Measurements from ENCODE around the gene HSPA13. TPM values are rescaled to one million over a fixed set of nuclear protein-coding genes. Genes with fewer than 3 reads are reported as not detected.
"Not testable (repeated sequence)": the region's sequence is repeated elsewhere in the genome, so short reads cannot be mapped to it uniquely, and the experiment has no call there.

The HSPA13 gene, protein sequence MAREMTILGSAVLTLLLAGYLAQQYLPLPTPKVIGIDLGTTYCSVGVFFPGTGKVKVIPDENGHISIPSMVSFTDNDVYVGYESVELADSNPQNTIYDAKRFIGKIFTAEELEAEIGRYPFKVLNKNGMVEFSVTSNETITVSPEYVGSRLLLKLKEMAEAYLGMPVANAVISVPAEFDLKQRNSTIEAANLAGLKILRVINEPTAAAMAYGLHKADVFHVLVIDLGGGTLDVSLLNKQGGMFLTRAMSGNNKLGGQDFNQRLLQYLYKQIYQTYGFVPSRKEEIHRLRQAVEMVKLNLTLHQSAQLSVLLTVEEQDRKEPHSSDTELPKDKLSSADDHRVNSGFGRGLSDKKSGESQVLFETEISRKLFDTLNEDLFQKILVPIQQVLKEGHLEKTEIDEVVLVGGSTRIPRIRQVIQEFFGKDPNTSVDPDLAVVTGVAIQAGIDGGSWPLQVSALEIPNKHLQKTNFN
- total RNA-seq (2014; rRNA removed; shearing (Covaris generic)): 84.8 and 107 TPM in 2 replicates

DNA sequence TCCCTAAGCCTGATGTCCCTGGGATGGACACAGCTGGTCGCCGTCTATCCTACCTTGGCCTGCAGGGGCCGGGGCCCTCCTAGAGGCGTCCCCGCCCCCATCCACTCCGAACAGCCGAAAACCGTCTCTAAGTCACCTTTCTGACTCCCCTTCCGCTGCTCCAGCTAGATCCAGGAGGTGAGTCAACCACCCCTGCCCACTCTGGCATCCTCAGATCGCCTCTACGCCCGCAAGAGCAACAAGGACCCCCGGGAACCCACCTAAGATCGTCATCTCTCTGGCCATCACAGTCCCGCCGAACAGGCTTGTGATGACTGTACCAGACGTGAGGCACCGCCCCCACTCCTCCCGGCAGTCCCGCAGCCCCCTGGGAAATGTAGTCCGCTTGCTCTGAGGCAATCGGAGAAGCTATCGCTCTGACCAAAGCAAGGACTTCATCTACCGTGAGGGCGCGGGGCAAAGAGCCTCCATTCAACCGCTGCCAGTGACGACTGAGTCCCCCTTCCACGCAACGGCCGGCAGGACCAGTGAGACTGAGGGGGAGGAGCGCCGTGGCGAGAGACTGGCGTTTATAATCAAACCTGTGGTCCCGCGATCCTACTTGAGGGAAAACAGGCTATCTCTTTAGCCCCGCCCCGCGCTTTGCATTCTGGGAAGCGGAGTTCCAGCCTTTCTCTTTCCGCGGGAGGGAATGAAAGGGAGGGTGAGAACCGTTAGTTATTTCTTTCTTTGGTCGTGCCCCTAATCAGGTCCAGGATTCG lies at the start of gene HSPA13:
TSS of gene HSPA13 (minus strand) at position 312 of the 761 bp plus-strand sequence. CDS start at position 285, 27 bp downstream.
- DNase-seq (ENCODE audit: low read depth): peak; percentile 100

DNA sequence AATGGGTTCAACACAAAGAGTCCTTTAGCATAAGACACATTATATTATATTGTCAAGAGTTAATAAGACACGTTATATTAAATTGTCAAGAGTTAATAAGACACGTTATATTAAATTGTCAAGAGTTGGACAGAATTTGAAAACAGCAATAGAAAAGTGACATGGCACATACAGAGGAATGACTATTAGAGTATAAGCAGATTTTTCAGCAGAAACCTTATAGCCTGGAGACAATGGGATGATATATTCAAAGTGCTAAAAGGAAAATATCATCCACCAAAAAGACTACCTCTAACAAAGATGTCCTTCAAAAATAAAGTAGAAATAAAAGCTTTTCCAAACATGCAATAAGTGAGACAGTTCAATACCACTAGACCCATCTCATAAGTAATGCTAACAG lies 36.0 kb upstream of the HSPA13 start:
- DNase-seq (ENCODE audit: low read depth): no peak

DNA sequence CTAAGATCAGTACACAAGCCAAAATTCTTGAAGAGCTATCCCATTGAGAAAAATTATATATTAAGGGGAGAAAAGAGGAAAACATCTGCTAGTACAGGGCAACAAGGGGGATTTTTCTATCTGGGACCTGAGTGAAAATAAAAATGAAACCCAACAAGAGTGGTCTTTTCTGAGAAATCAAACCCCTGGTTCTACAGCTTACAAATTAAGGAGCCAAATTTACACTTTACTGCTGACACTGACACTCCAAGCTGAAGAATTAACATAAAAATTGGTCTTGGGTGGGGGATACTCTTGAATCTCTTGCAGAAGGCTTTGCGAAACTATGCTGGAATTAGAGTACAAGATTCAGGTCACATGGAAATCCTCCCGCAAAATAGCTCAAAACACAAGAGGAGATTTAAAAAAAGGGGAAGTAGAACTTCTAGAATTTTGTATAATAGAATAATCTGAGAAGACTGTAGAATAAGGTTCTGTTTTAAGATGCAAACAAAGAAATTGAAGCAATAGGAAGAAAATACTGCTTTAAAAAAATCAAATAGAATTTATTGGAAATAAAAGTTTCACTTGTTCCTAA lies 32.1 kb upstream of the HSPA13 start:
- no peak for DNase-seq (ENCODE audit: low read depth)

DNA sequence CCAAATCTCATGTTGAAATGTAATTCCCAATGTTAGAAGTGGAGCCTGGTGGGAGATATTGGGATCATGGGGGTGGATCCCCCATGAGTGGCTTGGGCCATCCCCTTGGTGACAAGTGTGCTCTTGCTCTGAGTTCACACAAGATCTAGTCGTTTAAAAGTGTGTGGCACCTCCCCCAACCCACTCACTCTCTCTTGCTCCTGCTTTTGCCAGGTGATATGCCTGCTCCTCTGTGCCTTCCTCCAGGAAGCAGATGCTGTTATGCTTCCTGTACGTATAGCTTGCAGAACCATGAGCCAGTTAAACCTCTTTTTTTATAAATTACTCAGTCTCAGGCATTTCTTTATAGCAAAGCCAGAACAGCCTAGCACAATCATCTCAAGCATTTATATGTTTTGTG lies 23.0 kb upstream of the HSPA13 start:
- DNase-seq (ENCODE audit: low read depth): no peak

DNA sequence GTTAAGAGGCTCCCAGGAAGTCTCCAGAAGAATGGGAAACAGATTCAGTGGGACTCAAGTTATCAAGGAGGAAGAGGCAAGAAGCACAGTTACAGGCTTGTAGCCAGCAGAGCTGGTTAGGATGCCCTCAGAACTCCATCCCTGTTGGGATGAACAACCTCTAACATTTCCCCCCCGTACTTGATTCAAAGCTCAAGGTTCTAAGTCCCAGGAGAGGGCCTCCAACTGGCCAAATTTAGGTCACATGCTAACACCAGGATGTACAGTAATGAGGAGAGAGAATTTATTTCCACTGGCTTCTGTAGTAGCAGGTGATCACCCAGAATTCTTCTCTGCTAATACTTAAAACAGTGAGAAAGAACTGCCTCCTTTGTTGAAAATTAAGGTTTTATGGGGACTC lies 22.3 kb upstream of the HSPA13 start:
- DNase-seq (ENCODE audit: low read depth): no peak

DNA sequence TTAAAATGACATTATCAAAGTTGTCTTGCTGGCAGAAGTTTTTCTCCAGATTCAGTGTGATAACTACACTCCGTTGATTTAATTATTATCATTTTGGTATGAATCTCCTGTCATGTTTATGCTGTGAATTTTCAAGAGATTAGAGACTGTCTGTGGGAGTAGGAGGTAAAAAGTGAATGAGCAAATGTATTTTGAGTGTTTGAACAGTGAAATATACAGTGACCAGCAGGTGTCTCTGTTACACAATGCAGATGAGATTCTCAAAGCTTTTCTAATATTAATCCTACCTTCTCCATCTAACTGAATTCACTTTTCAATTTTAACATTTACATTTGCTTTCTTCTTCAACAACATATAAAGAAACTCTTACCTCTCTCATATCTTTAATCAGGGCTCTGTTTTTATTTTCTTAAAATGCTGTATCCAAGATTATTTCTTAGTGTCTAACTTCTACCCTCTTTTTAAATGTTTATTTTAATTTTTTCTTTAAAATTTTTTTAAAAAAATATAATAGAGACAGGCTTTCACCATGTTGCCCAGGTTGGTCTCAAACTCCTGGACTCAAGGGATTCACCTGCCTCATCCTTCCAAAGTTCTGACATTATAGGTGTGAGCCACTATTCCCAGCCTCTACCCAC lies 20.9 kb upstream of the HSPA13 start:
- peak; percentile 34 for DNase-seq (ENCODE audit: low read depth)

DNA sequence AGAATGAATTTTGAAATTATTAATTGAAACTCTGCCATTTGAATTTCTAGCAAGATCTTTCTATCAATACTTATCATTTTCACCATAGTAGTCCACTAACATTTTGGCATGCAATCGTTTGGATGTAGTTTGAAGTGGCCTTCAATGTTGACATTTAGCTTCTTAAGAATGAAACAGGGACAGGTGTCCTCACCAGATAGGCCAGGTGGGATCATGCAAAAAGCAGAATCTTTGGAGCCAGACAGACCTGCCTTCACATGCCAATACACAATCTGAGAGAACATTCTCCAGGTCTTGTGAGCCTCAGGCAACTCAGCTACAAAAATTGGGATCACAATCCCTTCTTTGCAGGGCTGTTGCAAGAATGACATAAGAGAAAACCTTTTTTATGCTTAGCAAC lies 18.3 kb upstream of the HSPA13 start:
- no peak for DNase-seq (ENCODE audit: low read depth)

DNA sequence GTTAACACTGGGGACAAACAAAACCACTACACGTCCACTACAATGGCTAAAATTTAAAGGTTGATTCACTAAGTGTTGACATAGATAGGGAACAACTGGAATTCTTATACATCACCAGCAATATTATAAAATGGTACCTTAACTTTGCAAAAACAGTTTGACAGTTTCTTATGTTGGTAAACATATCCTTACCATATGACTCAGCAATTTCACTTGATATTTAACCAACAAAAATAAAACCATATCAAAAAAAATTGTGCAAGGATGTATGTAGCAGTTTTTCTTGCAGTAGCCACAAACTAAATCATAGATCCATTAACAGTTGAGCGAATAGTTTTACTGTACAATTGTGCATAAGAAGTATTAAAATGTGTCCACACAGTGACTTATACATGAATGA lies 5.3 kb upstream of the HSPA13 start:
- no peak for DNase-seq (ENCODE audit: low read depth)

DNA sequence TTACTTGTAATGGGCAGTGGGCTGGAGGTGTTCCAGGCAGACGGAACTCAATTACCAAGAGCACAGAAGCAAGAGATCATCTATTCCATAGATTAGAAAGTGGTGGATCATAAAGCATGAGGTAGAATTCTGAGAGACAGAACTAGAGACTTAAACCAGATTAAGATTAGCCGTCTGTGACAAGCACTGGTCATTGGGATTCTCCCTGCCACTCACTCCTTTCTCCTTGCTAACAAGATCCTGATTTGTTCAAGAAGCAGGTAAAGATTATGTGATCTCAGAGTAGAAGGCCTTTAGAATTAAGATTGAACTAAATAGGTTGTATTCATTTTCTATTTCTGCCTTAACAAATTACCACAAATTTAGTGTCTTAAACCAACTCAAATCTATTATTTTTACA lies 1.5 kb upstream of the HSPA13 start:
- no peak for DNase-seq (ENCODE audit: low read depth)

DNA sequence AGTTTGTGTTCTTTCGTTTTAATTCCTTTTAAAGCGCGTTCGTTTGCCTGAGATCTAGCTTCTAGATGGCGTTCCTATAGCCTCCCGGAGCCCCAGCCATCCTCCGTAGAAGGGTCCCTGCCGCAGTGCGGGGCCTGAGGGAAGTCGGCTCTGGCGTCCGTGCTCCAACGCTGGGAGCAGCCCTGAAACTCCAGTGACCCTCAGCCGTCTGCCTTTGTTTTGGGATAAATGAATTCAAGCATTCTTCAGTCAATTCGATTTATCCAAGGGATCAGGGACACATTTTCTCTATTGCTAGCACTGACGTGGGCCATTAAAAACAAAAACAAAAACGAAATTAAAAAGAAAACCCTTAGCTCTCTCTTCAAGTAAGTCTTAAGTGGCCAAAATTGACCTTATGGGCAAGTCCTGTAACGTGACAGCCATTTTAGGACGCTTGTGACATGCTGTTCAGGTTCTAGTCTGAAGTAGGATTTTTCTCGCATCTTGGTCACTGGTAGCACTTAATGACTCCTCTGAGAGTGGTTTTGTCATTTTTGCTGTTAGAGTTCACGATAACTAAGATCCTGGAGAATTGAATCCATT lies 742 bp upstream of the HSPA13 start:
- DNase-seq (ENCODE audit: low read depth): peak; percentile 46

DNA sequence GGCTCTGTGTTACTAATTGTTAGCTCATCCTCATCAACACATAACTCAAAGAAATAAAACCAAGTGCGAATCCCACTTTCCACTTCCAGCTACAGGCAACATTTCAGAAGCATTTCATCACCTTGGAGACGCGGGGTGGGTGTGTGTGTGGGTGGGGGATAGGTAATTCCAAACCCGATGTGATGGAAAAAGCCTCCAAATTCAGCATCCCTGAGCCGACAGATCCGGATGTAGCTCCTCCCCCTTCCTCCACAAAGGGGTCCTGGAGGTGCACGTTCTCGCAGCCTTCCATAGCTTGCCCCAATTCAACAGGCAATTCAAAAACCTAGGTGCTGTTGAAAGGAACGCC lies 486 bp downstream of the HSPA13 start:
- DNase-seq (ENCODE audit: low read depth): peak; percentile 37

DNA sequence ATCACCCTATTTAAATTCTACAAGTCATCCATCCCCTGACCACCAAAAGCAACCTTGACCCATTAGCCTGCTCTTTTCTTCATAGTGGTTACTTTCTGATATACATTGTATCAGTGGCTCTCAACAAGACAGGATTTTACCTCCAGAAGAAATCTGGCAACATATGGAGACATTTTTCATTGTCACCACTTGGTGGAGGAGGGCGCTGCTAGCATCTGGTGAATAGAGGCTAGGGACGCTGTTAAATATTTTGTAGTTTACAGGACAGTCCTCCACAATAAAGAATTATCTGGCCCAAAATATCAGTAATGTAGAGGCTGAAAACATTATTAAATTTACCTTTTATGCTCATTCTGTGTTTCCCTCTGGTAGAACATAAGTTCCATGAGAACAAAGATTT lies 6.1 kb downstream of the HSPA13 start:
- no peak for DNase-seq (ENCODE audit: low read depth)

DNA sequence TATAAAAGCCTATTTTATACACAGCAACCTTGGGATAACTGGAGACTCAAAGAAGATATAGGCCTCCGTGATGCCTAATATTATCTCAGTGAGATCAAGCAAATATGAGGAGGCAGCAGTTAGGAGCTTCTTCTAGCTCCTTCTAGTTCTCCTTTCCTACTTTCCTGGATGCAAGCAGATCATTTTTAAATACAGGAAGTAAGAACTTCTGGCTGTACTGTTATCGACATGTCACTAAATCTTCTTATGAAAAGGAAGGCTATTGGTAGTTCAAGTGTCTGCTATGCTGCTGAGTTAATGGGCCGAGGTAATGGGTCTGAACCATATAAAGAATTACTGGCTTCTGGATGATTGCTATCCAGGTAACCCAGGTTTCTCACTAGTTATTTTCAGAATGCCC lies 15.9 kb downstream of the HSPA13 start:
- DNase-seq (ENCODE audit: low read depth): no peak

DNA sequence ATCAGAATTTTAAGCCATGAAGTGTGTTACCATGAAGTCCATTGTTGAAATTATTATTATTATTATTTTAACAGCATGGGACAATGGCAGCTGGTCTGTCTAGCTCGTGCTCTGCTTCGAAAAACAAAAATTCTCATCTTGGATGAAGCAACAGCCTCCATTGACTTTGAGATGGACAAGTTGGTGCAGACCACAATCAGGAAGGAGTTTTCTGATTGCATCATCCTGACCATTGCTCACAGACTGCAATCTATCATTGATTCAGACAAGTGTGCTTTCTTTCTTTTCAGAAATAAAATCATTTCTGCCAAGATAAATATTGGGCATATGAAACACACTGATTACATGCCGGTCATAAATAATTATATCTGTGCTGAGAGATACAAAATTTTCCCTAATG lies 21.0 kb downstream of the HSPA13 start:
- no peak for DNase-seq (ENCODE audit: low read depth)

DNA sequence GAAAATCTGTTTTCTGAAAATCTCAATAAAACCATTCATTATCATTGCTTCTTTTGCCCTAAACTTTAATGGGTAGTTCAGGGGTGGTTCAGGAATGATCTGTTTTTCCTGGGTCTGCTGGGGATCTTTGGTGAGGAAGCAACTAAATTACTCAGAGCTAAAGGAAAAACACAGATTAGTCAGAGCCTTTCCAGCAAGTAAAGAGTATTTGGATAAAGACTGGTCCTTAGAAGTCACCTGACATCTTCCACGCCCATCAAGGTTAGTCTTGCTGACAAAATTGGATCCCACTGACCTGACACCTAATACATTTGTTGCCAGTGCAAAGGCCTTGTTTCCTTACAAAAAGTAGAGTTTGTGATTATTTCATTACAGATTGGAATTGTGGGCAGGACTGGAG lies 24.2 kb downstream of the HSPA13 start:
- no peak for DNase-seq (ENCODE audit: low read depth)

DNA sequence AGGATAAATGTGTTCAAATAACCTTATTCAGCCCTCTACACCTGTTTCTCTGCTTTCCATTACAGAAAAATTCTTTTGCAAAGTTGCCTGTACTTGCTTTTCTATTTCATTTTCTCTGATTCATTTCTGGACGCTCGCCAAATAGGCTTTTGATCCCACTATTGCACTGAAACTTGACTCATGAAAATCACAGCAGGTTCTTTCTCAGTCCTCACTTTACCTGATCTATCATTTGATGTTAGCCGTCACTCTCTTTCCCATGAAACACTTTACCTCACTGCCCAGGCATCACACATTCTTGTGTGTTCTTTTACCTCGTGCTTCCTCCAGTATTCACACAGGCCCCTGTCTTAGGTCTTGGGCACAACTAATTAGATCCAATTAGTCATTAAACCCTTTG lies 26.2 kb downstream of the HSPA13 start:
- no peak for DNase-seq (ENCODE audit: low read depth)

DNA sequence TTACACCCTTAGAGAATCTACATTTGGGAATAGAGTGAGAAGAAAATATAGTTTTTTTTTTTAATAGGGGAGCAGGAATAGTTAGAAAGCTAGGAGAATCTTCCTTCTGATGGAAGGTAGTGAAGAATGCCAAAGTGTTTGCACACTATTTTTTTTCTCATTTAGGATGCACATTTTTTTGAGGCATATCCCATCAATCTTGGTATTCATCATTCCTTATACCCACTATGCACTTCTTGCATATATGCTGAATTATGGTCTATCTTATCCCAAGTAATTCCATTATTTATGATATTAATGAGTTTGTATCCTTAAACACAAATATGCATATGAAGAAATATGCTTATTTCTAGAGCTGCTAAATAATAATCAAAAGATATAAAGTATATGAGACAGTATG lies 28.4 kb downstream of the HSPA13 start:
- no peak for DNase-seq (ENCODE audit: low read depth)

DNA sequence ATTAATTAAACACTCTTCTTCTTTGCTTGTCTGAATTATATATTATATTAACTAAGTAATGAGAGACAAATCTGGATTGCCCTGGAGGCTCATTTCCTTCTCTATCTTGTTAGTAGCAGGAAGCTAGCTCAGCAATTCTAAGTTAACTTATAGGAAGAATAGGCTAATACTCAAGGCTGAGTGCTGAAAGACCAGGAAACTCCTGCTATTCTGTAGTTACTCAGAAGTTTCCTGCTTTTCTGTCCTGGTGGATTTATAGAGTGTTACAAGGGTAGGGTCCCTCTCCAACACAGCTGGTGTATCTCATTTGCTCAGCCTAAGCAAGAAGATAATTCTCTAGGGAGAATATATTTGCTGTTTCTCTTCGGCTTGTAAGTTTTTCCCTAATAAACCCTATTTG lies 29.2 kb downstream of the HSPA13 start:
- DNase-seq (ENCODE audit: low read depth): no peak

DNA sequence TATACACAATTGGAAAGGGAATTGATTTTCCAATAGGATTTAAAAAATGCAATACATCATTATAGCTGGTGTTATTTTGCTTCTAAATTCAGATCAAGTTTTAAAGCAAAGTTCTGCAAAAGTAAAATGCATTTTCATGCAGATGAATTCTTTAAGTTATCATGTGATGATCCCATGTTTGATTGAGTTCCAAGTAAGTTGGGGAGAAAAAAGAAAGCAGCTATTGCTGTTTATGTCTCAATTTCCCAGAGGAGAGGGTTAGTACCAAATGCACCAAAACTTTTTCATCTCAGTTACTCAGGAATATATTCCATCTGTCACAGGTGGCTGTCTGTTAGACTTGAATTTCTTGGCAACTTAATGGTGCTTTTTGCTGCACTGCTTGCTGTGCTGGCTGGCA lies 29.7 kb downstream of the HSPA13 start:
- no peak for DNase-seq (ENCODE audit: low read depth)

DNA sequence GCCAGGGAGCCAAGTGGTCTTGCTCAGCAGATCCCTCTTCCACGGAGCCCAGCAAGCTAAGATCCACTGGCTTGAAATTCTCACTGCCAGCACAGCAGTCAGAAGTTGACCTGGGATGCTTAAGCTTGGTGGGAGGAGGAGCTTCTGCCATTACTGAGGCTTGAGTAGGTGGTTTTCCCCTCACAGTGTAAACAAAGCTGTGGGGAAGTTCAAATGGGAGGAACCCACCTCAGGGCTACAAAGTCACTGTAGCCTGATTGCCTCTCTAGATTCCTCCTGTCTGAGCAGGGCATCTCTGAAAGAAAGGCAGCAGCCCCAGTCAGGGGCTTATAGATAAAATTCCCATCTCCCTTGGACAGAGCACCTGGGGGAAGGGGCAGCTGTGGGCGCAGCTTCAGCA lies 55.6 kb downstream of the HSPA13 start:
- DNase-seq (ENCODE audit: low read depth): not testable (repeated sequence)

DNA sequence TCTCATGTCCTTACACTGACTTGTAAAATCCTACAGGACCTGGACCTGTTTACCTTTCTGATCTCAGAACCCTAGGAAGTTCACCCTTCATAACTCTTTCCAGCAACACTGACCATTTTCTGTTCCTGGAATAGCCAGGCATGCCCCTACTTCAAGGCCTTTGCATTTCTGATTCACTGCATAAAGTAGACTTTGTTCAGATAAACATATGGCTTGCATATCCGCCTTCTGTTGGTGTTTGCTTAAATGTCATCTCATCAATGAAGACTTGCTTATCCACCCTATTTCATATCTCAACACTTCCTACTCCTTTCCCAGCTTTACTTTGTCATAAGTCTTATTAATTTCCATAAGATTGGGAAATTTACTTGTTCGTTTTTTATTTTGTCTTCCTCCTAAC lies 57.4 kb downstream of the HSPA13 start:
- no peak for DNase-seq (ENCODE audit: low read depth)

Measured in M059J (cell line).